Keratinocyte (primary cell): Measurements from ENCODE around the gene NUDC. TPM values are rescaled to one million over a fixed set of nuclear protein-coding genes. Genes with fewer than 3 reads are reported as not detected.

Source experiments
- DNase-seq: peaks from one replicate; pipeline ENCODE4 v3.0.0-alpha.2; 2011; ENCODE audit warnings: low read depth, missing footprints, low spot score
- FAIRE-seq: peaks from 2 replicates; lab custom pipeline; 2011; peaks lifted over from hg19 to GRCh38; lab: Jason Lieb, UNC
- H2AFZ ChIP-seq: 2 replicates; pipeline ENCODE4 v1.6.0; 2012; ENCODE audit warnings: low read length, control low read depth, inconsistent platforms; ENCODE audit not compliant: control insufficient read depth
- H3K27ac ChIP-seq: 2 replicates; pipeline ENCODE4 v1.5.1; 2011; ENCODE audit warnings: low read length; ENCODE audit not compliant: control insufficient read depth, insufficient read depth
- H3K27me3 ChIP-seq: 3 replicates; pipeline ENCODE4 v1.6.0; 2011; ENCODE audit warnings: low read length; ENCODE audit not compliant: control insufficient read depth, insufficient read depth; ENCODE audit errors: extremely low read depth
- H3K36me3 ChIP-seq, 2 experiments: 2 replicates in 1 of 2; 3 replicates in 1 of 2; pipeline ENCODE4 v1.5.1; 2011; ENCODE audit warnings: low read length in 2 of 2, mild to moderate bottlenecking in 1 of 2; ENCODE audit not compliant: control insufficient read depth in 2 of 2, insufficient read depth in 2 of 2; ENCODE audit errors: extremely low read depth in 1 of 2
- H3K4me1 ChIP-seq: 3 replicates; pipeline ENCODE4 v1.5.1; 2011; ENCODE audit warnings: low read length; ENCODE audit not compliant: control insufficient read depth, insufficient read depth; ENCODE audit errors: extremely low read depth
- H3K4me2 ChIP-seq: 3 replicates; pipeline ENCODE4 v1.6.0; 2011; ENCODE audit warnings: low read depth, low read length; ENCODE audit not compliant: control insufficient read depth, insufficient read depth; ENCODE audit errors: extremely low read depth
- H3K4me3 ChIP-seq, 3 experiments: fragments of 200-600 bp in 1 of 3; sonication (generic) in 1 of 3; 2 replicates in 2 of 3; 3 replicates in 1 of 3; pipeline ENCODE4 v1.5.1; 2011 to 2016; ENCODE audit warnings: low read length in 3 of 3, mild to moderate bottlenecking in 3 of 3, control low read depth in 2 of 3, inconsistent platforms in 1 of 3, low read depth in 1 of 3, mixed read lengths in 1 of 3, mixed run types in 1 of 3, moderate library complexity in 1 of 3; ENCODE audit not compliant: control insufficient read depth in 2 of 3, insufficient read depth in 2 of 3; ENCODE audit errors: extremely low read depth in 1 of 3
- H3K79me2 ChIP-seq: 2 replicates; pipeline ENCODE4 v1.6.0; 2012; ENCODE audit warnings: low read length; ENCODE audit not compliant: control insufficient read depth, insufficient read depth
- H3K9ac ChIP-seq: 3 replicates; pipeline ENCODE4 v1.6.0; 2011; ENCODE audit warnings: low read length; ENCODE audit not compliant: control insufficient read depth, insufficient read depth; ENCODE audit errors: extremely low read depth
- H3K9me1 ChIP-seq: 3 replicates; pipeline ENCODE4 v1.6.0; 2011; ENCODE audit warnings: low read length; ENCODE audit not compliant: control insufficient read depth, insufficient read depth; ENCODE audit errors: extremely low read depth
- H3K9me3 ChIP-seq: 2 replicates; pipeline ENCODE4 v1.5.1; 2012; ENCODE audit warnings: low read depth, low read length; ENCODE audit not compliant: control insufficient read depth
- H4K20me1 ChIP-seq: 3 replicates; pipeline ENCODE4 v1.6.0; 2011; ENCODE audit warnings: low read length; ENCODE audit not compliant: control insufficient read depth, insufficient read depth; ENCODE audit errors: extremely low read depth
- CTCF ChIP-seq, 3 experiments: IDR thresholded peaks in 1 of 3; conservative IDR thresholded peaks in 1 of 3; optimal IDR thresholded peaks in 1 of 3; 2 replicates in 2 of 3; 3 replicates in 1 of 3; pipeline versions ENCODE3 to v1.5.1; 2011; ENCODE audit warnings: low read length in 3 of 3, mild to moderate bottlenecking in 3 of 3, moderate library complexity in 2 of 3, control low read depth in 1 of 3, inconsistent platforms in 1 of 3; ENCODE audit not compliant: insufficient read depth in 2 of 3; ENCODE audit errors: extremely low read depth in 1 of 3
- EZH2 ChIP-seq: IDR thresholded peaks from one replicate; pipeline ENCODE4 v1.6.1; 2012; ENCODE audit warnings: inconsistent platforms, mild to moderate bottlenecking, low read length, moderate library complexity
- dilution Hi-C: fragments of 300-500 bp; cut with MboI; formaldehyde crosslinking; loops from one replicate; pipeline ENCODE4 v1.7.0; 2020; ENCODE audit warnings: low sequenced_read_pairs; ENCODE audit not compliant: extremely low pct_ligation_motif_present
- polyA plus RNA-seq, 5 experiments: library from polyadenylated mRNA; depleted of rRNA in 3 of 5; stranded (reverse) in 3 of 5; stranded (forward) in 1 of 5; unstranded in 1 of 5; fragments of >200 nt; gene quantifications; 1 replicate in 1 of 5; 2 replicates in 3 of 5; 3 replicates in 1 of 5; pipeline versions ENCODE4 v1.2.1 to v1.2.3, GENCODE V29; 2011 to 2012; ENCODE audit warnings: missing spikeins in 2 of 5, low read depth in 1 of 5, low replicate concordance in 1 of 5

Gene NUDC
- polyA plus RNA-seq, 1 donor (not counting 4 experiments of a cell fraction or from before 2014, with no cell fraction given) = 57.3 TPM

- dilution Hi-C loops = no loop called here
- TF ChIP-seq EZH2 (no peak), CTCF (optimal IDR thresholded peaks at IDR 0.05 in 1 of 3, IDR thresholded peaks at IDR 0.05 in 1 of 3, conservative IDR thresholded peaks at IDR 0.05 in 1 of 3; ENCODE audit: extremely low read depth in 1 of 3, insufficient read depth in 2 of 3, low read length in 3 of 3) (no peak)
- Histone ChIP-seq H3K9me1 (no peaks in the 10 kb centered on the region), H3K4me3 (no peak overlapping the region), H4K20me1 (no peaks in the 10 kb centered on the region), H3K79me2 (no peaks in the 10 kb centered on the region), H3K4me2 (no peak overlapping the region), H3K9ac (no peak overlapping the region), H3K27ac (peak overlapping the region; percentile 27), H3K4me1 (peaks cover 34% of the 10 kb centered on the region), H3K9me3 (no peaks in the 10 kb centered on the region), H3K27me3 (no peaks in the 10 kb centered on the region), H2AFZ (no peak overlapping the region), H3K36me3 (peaks cover 8 to 24% of the 10 kb centered on the region in 2 experiments)
- FAIRE-seq (no peak), DNase-seq (no peak)
Measured at GRCh38 chr1:26874896-26875295, 46.6 kb upstream of the NUDC start.

GRCh38 chr1:26877326-26877725 lies 44.2 kb upstream of the NUDC start:
- Histone ChIP-seq H3K36me3 (peaks cover 20 to 41% of the 10 kb centered on the region in 2 experiments), H2AFZ (no peak overlapping the region), H3K9me3 (no peaks in the 10 kb centered on the region), H3K9me1 (no peaks in the 10 kb centered on the region), H3K4me1 (peaks cover 30% of the 10 kb centered on the region), H4K20me1 (no peaks in the 10 kb centered on the region), H3K9ac (peak overlapping the region; percentile 22), H3K4me3 (no peak overlapping the region), H3K79me2 (peaks cover 1% of the 10 kb centered on the region), H3K4me2 (peak overlapping the region; percentile 22), H3K27ac (peak overlapping the region; percentile 41), H3K27me3 (no peaks in the 10 kb centered on the region)
- FAIRE-seq (no peak), DNase-seq (no peak)
- TF ChIP-seq EZH2 = no peak
- no peak for TF ChIP-seq CTCF (optimal IDR thresholded peaks at IDR 0.05 in 1 of 3, IDR thresholded peaks at IDR 0.05 in 1 of 3, conservative IDR thresholded peaks at IDR 0.05 in 1 of 3; ENCODE audit: extremely low read depth in 1 of 3, insufficient read depth in 2 of 3, low read length in 3 of 3)
- dilution Hi-C loops = no loop called here
